Neural crest cell (in vitro differentiated cells): ENCODE data around the gene IGF1R. TPM values are rescaled to one million over a fixed set of nuclear protein-coding genes. Genes with fewer than 3 reads are reported as not detected.

Experiments used
- DNase-seq: peaks from one replicate; pipeline ENCODE4 v3.0.0; 2021; ENCODE audit warnings: low read depth, mixed read lengths, low spot score
- H3K27ac Mint-ChIP-seq: one replicate; pipeline ENCODE4 v1.8.0; 2021; ENCODE audit warnings: mild to moderate bottlenecking, mixed read lengths; ENCODE audit not compliant: unreplicated experiment
- H3K27me3 Mint-ChIP-seq: 2 replicates; pipeline ENCODE4 v1.8.0; 2021; ENCODE audit warnings: low read depth, mild to moderate bottlenecking, mixed read lengths
- H3K36me3 Mint-ChIP-seq: 2 replicates; pipeline ENCODE4 v1.8.0; 2021; ENCODE audit warnings: low read depth, mild to moderate bottlenecking, mixed read lengths
- H3K4me1 Mint-ChIP-seq: 2 replicates; pipeline ENCODE4 v1.8.0; 2021; ENCODE audit warnings: mixed read lengths
- H3K4me3 Mint-ChIP-seq: one replicate; pipeline ENCODE4 v1.8.0; 2021; ENCODE audit warnings: mild to moderate bottlenecking, mixed read lengths
- H3K9me3 Mint-ChIP-seq: 2 replicates; pipeline ENCODE4 v1.8.0; 2021; ENCODE audit warnings: mixed read lengths
- CTCF ChIP-seq: fragments of 200-600 bp; sonication (generic); conservative IDR thresholded peaks from 2 replicates; pipeline ENCODE4 v1.5.0; 2021; ENCODE audit warnings: antibody characterized with exemption, mild to moderate bottlenecking
- total RNA-seq: library from RNA; stranded (reverse); gene quantifications from 2 replicates; pipeline ENCODE4 v1.2.1, GENCODE V29; 2021

The IGF1R gene
- total RNA-seq, 1 donor from 2014 or later, result 67.6 TPM

GRCh38 chr15:98728811-98729160 lies 80.4 kb downstream of the IGF1R start:
- no peak for TF ChIP-seq CTCF
- DNase-seq, result no peak
- no peaks in the 10 kb centered on the region for H3K9me3 Mint-ChIP-seq
- H3K4me3 Mint-ChIP-seq, result no peak overlapping the region
- no peaks in the 10 kb centered on the region for H3K27me3 Mint-ChIP-seq
- H3K36me3 Mint-ChIP-seq, result no peaks in the 10 kb centered on the region
- peaks cover 35% of the 10 kb centered on the region for H3K4me1 Mint-ChIP-seq
- no peak overlapping the region for H3K27ac Mint-ChIP-seq

DNA sequence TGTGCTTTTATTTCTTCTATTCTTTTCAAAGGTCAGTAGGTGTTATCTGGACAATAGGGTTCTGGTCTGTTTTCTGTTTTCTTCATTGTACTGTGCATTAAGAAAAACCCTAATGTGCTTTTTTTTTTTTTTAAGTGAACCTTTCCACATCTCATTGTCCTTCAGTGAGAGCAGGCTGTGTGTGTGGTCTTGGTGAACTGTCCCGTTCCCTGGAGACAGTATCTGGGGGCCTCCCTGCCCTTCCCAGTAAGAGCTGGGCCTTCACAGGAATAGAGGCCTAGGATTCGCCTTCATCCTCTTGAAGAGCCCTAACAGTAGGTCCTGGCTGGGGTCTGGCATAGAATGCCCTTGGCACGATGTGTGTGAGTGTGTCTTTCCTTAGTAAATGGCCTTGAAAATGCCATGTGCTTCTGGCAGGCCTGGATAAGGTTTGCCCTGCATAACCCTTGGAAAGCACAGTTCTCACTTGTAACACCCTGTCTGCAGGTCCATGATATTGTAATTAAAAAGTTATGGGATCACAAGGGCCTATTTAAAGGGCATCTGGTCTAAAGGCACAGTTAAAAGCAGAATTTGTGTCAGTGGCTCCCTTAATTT lies 81.2 kb downstream of the IGF1R start:
- H3K4me3 Mint-ChIP-seq, result no peak overlapping the region
- no peaks in the 10 kb centered on the region for H3K36me3 Mint-ChIP-seq
- TF ChIP-seq CTCF, result no peak
- no peaks in the 10 kb centered on the region for H3K9me3 Mint-ChIP-seq
- DNase-seq, result no peak
- H3K27me3 Mint-ChIP-seq, result no peaks in the 10 kb centered on the region
- peaks cover 37% of the 10 kb centered on the region for H3K4me1 Mint-ChIP-seq
- H3K27ac Mint-ChIP-seq, result no peak overlapping the region

DNA sequence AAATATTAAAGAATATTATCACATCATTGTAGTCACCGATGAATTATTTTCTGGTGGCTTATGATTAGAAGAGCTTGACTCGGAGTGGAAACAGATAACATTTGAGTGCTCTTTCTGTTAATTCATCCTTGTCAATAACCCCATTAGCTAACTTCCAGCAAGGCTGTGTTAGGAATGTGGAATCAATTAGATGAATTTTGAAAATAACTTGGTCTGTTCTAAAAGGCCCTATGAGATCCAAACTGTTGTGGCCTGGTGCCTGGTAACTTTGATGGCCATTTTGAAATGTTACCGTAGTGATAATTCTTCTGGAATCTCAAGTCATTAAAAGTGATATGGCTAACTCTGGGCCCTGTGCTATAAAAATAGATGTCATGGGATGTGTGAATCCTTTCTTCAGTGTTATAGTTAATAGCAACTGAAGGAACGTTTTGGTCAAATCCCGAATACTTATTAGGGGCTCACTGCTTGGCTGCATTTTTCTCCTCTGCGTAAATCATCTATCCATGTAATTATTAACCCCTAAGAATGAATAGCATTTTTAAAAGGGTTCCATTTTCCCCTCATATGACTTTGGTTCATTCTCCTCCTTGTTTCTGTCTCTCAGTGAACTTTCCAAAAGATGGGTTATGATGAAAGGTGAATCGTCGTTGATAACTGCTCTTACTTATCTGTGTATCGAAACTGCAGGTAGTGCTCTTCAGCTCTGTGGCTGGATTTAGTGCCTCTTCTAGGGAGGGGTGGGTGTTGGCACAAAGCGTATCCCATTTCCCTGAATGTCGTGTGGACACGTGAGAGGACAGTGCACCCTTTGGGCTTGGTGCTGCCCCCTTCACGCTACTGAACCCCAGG lies 82.7 kb downstream of the IGF1R start:
- no peak for TF ChIP-seq CTCF
- no peaks in the 10 kb centered on the region for H3K9me3 Mint-ChIP-seq
- H3K4me3 Mint-ChIP-seq, result no peak overlapping the region
- no peak for DNase-seq
- no peak overlapping the region for H3K27ac Mint-ChIP-seq
- H3K36me3 Mint-ChIP-seq, result no peaks in the 10 kb centered on the region
- no peaks in the 10 kb centered on the region for H3K27me3 Mint-ChIP-seq
- peaks cover 39% of the 10 kb centered on the region for H3K4me1 Mint-ChIP-seq

GRCh38 chr15:98731712-98732450 lies 83.5 kb downstream of the IGF1R start:
- H3K27ac Mint-ChIP-seq, result no peak overlapping the region
- no peak overlapping the region for H3K4me3 Mint-ChIP-seq
- H3K27me3 Mint-ChIP-seq, result no peaks in the 10 kb centered on the region
- DNase-seq, result no peak
- H3K36me3 Mint-ChIP-seq, result no peaks in the 10 kb centered on the region
- H3K4me1 Mint-ChIP-seq, result peaks cover 42% of the 10 kb centered on the region
- no peak for TF ChIP-seq CTCF
- H3K9me3 Mint-ChIP-seq, result no peaks in the 10 kb centered on the region

DNA sequence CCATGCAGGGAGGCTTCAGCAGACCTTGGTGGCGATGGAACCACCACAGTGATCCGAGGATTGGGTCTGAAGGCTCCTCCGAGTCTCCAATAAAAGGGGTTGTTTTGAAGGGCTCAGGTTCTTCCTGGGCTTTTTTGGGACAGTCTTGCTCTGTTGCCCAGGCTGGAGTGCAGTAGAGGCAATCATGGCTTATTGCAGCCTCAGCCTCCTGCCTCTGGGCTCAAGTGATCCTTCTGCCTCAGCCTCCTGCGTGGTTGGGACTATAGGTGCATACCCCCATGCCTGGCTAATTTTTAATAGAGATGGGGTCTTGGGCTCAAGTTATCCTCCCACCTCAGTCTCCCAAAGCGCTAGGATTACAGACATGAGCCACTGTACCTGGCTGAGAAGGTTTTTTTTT lies 84.8 kb downstream of the IGF1R start:
- peaks cover 30% of the 10 kb centered on the region for H3K4me1 Mint-ChIP-seq
- no peaks in the 10 kb centered on the region for H3K36me3 Mint-ChIP-seq
- TF ChIP-seq CTCF, result no peak
- no peaks in the 10 kb centered on the region for H3K9me3 Mint-ChIP-seq
- H3K4me3 Mint-ChIP-seq, result no peak overlapping the region
- H3K27ac Mint-ChIP-seq, result no peak overlapping the region
- DNase-seq, result no peak
- H3K27me3 Mint-ChIP-seq, result no peaks in the 10 kb centered on the region
